Activated T-cell treated with anti-CD3 and anti-CD28 coated beads for 4 hours (primary cell): ENCODE measurements around the gene MRPL38.
"Not testable (repeated sequence)": the region's sequence is repeated elsewhere in the genome, so short reads cannot be mapped to it uniquely, and the experiment has no call there.

Source experiments
- DNase-seq: peaks from one replicate; pipeline ENCODE4 v3.0.0-alpha.2; 2020

Gene MRPL38

GRCh38 chr17:75874323-75875181 is 30.1 kb downstream of the MRPL38 start:
- no peak for DNase-seq

DNA sequence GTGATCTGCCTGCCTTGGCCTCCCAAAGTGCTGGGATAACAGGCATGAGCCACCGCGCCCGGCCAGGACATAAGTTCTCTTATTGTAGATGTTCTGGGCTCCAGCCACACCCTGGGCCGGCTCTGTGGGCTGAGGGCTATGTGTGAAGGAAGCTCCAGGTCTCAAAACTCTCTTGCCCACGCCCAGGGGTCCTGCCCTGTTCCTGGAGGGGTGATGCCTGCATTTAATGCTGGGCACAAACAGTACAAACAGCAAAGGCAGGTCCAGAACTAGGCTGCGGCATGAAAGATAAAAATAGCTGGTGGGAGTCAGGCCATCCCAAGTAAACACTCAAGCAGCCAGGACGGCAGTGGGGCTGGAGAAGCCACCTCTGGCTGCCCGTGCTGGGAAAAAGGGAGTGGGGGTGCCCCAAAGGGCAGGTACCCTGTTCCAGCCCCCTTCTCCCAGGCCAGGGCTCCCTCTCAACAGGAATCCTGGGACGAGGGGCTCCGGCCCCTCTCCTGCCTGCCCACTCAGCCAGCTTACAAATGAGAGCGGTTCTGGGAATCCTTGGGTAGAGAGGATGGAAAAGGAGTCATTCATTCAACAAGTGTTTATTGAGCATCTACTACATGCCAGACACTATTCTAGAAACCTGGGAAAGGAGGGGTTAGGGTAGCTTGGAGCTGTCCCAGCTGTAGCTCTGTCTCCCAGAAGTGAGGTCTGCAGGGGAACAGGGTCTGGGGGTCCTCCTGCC is 30.9 kb downstream of the MRPL38 start:
- DNase-seq: no peak

GRCh38 chr17:75872434-75873351 is 32.0 kb downstream of the MRPL38 start:
- DNase-seq: no peak

DNA sequence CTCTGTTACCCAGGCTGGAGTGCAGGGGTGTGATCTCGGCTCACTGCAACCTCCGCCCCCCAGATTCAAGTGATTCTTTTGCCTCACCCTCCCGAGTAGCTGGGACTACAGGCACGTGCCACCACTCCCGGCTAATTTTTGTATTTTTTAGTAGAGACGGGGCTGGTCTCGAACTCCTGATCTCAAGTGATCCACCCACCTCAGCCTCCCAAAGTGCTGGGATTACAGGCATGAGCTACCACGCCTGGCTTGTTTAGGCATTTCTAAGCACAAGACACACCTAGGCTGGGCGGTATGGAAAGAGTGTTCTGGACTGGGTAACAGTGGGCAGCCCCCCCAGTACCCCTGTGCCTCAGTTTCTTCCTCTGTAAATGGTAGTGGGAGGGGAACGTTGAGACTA is 34.5 kb downstream of the MRPL38 start:
- not testable (repeated sequence) for DNase-seq

- DNase-seq: no peak
Measured at GRCh38 chr17:75869282-75870141, 35.2 kb downstream of the MRPL38 start.

GRCh38 chr17:75868730-75869281 is 35.9 kb downstream of the MRPL38 start:
- DNase-seq: not testable (repeated sequence)

DNA sequence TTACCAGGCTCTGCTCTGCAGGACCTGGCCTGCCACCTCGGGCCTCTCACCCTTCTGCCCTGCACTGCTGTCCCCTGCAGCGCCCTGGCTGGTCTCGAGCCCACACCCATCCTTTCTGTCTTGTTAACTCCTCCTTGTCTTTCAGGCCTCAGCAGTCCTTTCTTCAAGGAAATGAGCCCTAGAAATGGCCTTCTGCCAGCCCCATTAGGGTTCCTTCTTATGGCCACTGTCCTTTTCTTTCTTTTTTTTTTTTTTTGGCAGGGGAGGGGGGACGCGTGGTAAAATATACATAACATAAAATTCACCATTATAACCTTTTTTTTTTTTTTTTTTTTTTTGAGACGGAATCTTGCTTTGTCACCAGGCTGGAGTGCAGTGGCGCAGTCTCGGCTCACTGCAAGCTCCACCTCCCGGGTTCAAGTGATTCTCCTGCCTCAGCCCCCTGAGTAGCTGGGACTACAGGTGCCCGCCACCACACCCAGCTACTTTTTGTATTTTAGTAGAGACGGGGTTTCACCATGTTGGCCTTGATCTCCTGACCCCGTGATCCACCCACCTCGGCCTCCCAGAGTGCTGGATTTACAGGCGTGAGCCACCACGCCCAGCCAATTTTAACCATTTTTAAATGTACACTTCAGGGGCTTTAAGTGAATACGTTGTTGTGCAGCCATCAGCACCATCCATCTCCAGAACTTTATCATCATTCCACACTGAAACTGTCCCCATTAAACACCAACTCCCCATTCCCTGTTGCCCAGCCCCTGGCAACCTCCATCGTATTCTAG is 39.1 kb downstream of the MRPL38 start:
- DNase-seq: not testable (repeated sequence)

DNA sequence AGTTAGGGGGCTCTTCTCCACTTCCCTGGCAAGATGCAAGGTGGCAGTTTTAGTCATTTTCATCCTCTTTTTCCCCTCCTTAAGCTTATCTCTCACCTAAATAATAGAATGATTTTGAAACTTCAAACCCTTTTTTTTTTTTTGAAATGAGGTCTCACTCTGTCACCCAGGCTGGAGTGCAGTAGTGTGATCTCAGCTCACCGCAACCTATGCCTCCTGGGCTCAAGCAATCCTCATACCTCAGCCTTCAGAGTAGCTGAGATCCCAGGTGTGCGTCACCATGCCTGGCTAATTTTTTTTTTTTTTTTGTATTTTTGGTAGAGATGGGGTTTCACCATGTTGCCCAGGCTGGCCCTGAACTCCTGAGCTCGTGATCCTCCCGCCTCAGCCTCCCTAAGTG is 39.8 kb downstream of the MRPL38 start:
- DNase-seq: not testable (repeated sequence)

DNA sequence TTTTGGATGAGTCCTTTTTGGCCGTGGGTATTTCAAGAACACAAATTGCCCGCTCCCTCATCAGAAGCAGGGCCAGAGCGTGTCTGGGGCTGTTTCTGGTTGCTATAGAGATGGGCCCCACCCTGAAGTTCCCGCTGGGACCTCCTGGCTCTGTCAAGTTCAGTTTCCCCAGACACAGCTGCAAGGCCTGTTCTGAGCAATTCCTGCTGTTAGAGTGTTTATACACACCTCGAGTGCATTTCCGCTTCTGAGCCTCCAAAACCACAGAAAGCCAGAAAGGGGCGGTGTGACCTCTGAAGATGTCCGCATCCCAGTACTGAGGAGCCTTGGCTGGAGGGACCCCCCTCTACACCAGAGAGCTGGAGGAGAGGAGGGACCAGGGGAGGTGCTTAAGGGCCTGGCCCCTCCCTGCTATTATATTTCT is 40.2 kb downstream of the MRPL38 start:
- no peak for DNase-seq

GRCh38 chr17:75861927-75862317 is 42.8 kb downstream of the MRPL38 start:
- no peak for DNase-seq

DNA sequence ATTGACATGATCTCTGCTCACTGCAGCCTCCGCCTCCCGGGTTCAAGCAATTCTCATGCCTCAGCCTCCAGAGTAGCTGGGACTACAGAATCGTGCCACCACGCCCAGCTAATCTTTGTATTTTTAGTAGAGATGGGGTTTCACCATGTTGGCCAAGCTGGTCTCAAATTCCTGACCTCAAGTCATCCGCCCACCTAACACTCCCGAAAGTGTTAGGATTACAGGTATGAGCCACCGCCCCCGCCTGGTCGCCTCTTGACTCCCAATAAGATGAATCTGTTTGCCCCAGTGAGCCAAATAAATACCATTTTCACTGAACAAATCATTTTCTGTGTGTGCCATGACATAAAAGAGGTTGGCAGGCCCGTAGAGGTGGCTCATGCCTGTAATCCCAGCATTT is 45.3 kb downstream of the MRPL38 start:
- not testable (repeated sequence) for DNase-seq

GRCh38 chr17:75856062-75856756 is 48.5 kb downstream of the MRPL38 start:
- DNase-seq: no peak

DNA sequence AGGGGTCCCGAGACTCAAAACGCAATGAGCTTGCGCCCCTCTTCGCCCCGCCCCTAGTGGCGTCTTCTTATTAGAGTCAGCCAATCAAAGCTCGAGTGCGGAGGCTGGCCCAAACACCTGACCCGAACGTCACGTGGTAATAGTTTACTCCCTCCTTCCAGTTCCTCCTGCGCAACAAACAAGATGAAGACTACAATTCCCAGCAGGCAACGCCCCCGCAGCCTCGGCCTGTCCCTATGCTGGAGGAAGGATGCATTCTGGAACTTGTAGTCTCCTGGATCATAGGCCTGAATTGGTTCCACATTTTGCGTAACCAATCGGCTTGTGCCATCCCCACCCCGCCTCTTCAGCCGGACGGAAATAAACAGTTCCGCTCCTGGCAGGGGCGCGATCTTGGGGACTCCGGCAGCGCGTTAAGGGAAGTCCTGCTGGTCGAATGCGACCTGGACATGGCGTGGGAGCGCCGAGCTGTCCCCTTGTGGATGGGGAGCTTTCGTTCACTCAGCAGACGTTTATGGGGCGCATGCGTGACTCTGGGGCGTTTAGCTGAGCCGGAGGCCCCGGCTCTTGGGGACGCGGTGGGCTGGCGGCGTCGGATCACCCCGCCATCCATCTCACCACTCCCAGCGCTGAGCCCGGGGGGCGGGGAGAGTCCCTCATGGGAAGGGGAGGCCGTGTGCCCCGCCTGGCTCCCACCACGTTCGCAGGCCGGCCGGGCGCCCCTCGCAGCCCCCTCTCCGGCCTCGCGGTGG is 49.2 kb downstream of the MRPL38 start, which contains the start of gene WBP2:
Gene WBP2 (minus strand): TSS at position 26 of the 752 bp plus-strand sequence. CDS start 38 bp downstream, outside the sequence.
- DNase-seq: peak; percentile 94

GRCh38 chr17:75854881-75855309 is 49.8 kb downstream of the MRPL38 start:
- DNase-seq: no peak

DNA sequence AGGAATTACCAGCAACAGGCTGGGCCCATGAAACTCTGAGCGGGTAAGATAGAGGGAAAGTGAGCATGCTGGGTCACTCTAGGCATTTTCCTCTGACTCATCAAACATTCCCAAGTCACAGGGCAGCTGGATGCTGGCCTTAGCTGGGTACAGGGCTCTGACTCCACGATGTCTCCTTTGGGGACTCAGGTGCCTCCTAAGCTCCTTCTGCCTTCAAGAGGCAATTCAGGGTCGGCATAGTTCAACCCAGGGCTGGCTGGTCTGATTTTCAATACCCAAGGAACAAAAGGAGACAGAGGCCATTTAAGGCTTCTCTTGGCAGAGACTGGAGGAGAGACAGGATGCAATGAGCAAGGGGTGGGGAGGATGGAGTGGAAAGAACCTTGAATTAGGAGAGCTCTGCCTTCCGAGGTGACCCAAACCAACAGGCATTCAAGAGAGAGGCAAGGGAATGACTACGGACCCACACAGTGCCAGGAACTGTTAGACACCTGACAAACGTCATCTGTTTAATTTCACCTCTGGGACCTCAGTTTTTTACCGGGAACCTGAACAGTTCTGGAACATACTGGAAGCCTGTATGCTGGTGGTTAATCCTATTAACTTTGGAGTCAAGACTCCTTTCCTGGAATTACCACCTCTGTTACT is 50.5 kb downstream of the MRPL38 start:
- no peak for DNase-seq

DNA sequence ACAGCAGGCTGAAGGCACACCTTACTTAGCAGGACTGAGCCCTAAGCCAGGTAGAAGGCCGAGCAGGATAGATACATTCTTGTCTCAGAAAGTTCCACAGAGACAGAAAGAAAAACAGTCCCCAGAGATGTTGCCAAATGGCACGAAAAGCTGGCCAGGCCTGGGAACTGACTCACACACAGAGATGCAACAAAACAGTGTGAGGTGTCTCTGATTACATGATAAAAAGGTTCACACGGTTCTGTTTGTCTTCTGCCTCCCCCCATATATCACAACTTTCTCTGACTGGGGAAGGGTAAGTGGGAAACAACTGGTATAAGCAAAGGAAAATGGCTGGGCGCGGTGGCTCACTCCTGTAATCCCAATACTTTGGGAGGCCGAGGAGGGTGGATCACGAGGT is 51.3 kb downstream of the MRPL38 start:
- no peak for DNase-seq

- not testable (repeated sequence) for DNase-seq
Measured at GRCh38 chr17:75851693-75851991, 53.0 kb downstream of the MRPL38 start.

GRCh38 chr17:75850928-75851692 is 53.6 kb downstream of the MRPL38 start:
- DNase-seq: no peak
